ENCODE measurements around the gene ZBED4.

ZBED4 gene

GRCh38 chr22:49936973-49937757, 83.5 kb downstream of the ZBED4 start:
- DNase-seq: no peak

GRCh38 chr22:49937758-49938564, 84.3 kb downstream of the ZBED4 start:
- no peak for DNase-seq

- no peak for DNase-seq
Observed at GRCh38 chr22:49938565-49939136, 85.0 kb downstream of the ZBED4 start.
